Measurements from ENCODE around the gene CLDN16. TPM values are rescaled to one million over a fixed set of nuclear protein-coding genes. Genes with fewer than 3 reads are reported as not detected.

Gene CLDN16
- total and polyA plus RNA-seq, 9 of the 15 experiments (the other 6 are each of a cell fraction or from before 2014, with no cell fraction given): 0.04 to 0.11 (median 0.04) TPM; not detected in 6

DNA sequence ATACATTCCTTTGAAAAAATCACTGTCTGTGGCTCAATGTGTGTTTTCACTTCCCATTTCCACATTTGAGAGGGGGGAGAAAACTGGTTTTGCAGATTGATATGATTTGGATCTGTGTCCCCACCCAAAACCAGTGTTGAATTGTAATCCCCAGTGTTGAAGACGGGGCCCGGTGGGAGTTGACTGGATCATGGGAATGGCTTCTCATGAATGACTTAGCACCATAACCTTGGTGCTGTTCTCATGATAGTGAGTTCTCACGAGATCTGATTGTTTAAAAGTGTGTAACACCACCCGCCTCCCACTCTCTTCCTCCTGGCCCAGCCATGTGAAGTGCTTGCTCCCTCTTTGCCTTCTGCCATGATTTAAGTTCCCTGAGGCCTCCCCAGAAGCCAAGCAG, 45.7 kb downstream of the CLDN16 start:
- 4% methylated on average over 4 of the region's 4 CpGs for WGBS (ENCODE audit: insufficient coverage, low coverage, missing lambda C conversion rate)
- H3K9ac ChIP-seq (ENCODE audit: insufficient read depth in 1 of 2, low read depth in 2 of 2, low read length in 2 of 2): no peak overlapping the region
- H3K4me1 ChIP-seq (replicated peaks in 1 of 2; ENCODE audit: control insufficient read depth in 2 of 2, insufficient read depth in 2 of 2, low read length in 2 of 2): no peaks in the 10 kb centered on the region
- ChIA-PET CTCF (ENCODE audit: low intra/inter-chr PET ratio) (no interaction called here), POLR2A (no interaction called here)
- H3K79me2 ChIP-seq (ENCODE audit: control insufficient read depth, insufficient read depth, low read length): no peaks in the 10 kb centered on the region
- no peak overlapping the region for H2AFZ ChIP-seq (ENCODE audit: low read depth, low read length)
- TF ChIP-seq ZNF830 (CRISPR knock-in tag; IDR thresholded peaks at IDR 0.05): no peak
- TF ChIP-seq ZNF347 (CRISPR knock-in tag; IDR thresholded peaks at IDR 0.05; ENCODE audit: low read depth): no peak
- no peak for TF ChIP-seq ZNF124 (CRISPR knock-in tag; IDR thresholded peaks at IDR 0.05)
- no peak for TF ChIP-seq NR2F6 (CRISPR knock-in tag; IDR thresholded peaks at IDR 0.05)
- TF ChIP-seq ZNF436 (CRISPR knock-in tag; IDR thresholded peaks at IDR 0.05): no peak
- TF ChIP-seq, protein P1, sequence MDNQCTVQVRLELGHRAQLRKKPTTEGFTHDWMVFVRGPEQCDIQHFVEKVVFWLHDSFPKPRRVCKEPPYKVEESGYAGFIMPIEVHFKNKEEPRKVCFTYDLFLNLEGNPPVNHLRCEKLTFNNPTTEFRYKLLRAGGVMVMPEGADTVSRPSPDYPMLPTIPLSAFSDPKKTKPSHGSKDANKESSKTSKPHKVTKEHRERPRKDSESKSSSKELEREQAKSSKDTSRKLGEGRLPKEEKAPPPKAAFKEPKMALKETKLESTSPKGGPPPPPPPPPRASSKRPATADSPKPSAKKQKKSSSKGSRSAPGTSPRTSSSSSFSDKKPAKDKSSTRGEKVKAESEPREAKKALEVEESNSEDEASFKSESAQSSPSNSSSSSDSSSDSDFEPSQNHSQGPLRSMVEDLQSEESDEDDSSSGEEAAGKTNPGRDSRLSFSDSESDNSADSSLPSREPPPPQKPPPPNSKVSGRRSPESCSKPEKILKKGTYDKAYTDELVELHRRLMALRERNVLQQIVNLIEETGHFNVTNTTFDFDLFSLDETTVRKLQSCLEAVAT (IDR thresholded peaks at IDR 0.05): no peak
- TF ChIP-seq, protein P2, sequence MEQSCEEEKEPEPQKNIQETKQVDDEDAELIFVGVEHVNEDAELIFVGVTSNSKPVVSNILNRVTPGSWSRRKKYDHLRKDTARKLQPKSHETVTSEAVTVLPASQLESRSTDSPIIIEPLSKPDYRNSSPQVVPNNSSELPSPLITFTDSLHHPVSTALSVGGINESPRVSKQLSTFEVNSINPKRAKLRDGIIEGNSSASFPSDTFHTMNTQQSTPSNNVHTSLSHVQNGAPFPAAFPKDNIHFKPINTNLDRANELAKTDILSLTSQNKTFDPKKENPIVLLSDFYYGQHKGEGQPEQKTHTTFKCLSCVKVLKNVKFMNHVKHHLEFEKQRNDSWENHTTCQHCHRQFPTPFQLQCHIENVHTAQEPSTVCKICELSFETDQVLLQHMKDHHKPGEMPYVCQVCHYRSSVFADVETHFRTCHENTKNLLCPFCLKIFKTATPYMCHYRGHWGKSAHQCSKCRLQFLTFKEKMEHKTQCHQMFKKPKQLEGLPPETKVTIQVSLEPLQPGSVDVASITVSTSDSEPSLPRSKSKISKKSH (CRISPR knock-in tag; IDR thresholded peaks at IDR 0.05): no peak
- TF ChIP-seq TRIM28 (IDR thresholded peaks at IDR 0.05): no peak
- TF ChIP-seq, protein P3, sequence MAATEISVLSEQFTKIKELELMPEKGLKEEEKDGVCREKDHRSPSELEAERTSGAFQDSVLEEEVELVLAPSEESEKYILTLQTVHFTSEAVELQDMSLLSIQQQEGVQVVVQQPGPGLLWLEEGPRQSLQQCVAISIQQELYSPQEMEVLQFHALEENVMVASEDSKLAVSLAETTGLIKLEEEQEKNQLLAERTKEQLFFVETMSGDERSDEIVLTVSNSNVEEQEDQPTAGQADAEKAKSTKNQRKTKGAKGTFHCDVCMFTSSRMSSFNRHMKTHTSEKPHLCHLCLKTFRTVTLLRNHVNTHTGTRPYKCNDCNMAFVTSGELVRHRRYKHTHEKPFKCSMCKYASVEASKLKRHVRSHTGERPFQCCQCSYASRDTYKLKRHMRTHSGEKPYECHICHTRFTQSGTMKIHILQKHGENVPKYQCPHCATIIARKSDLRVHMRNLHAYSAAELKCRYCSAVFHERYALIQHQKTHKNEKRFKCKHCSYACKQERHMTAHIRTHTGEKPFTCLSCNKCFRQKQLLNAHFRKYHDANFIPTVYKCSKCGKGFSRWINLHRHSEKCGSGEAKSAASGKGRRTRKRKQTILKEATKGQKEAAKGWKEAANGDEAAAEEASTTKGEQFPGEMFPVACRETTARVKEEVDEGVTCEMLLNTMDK (IDR thresholded peaks at IDR 0.05; ENCODE audit: borderline replicate concordance, insufficient read depth, low read depth, low read length, poor library complexity, severe bottlenecking): no peak
- TF ChIP-seq NFATC3 (IDR thresholded peaks at IDR 0.05): no peak
- TF ChIP-seq MCM3 (IDR thresholded peaks at IDR 0.05): no peak
- no peaks in the 10 kb centered on the region for H3K9me1 ChIP-seq (ENCODE audit: control insufficient read depth, insufficient read depth, low read length)
- no peak for FAIRE-seq
- no peaks in the 10 kb centered on the region for H3K36me3 ChIP-seq (ENCODE audit: control insufficient read depth, insufficient read depth, low read length)
- no peaks in the 10 kb centered on the region; the same call in 1 of the 2 replicates for H3K9me3 ChIP-seq (replicated peaks; ENCODE audit: control insufficient read depth, insufficient read depth, low read depth, low read length)
- in situ Hi-C loops (cut with MboI) (no loop called here), intact Hi-C loops (cut with micrococcal nuclease) (no loop called here)
- DNase-seq (ENCODE audit: extremely low read depth in 1 of 4, low spot score in 3 of 4): no peak
- H3K4me3 ChIP-seq: no peak overlapping the region
- no peak for ATAC-seq
- no peaks in the 10 kb centered on the region for H3K27me3 ChIP-seq (ENCODE audit: control insufficient read depth in 2 of 2, insufficient read depth in 2 of 2, low read length in 2 of 2)
- no peak overlapping the region for H3K27ac ChIP-seq (ENCODE audit: extremely low read depth, low read depth, low read length)
- no TSS peak for BruUV-seq (replicated peaks)
- no peaks in the 10 kb centered on the region for H4K20me1 ChIP-seq (replicated peaks; ENCODE audit: control insufficient read depth, insufficient read depth, low read length)
- H3K4me2 ChIP-seq (ENCODE audit: insufficient read depth, low read length): no peak overlapping the region
